ENCODE results near the gene AQP4. TPM values are rescaled to one million over a fixed set of nuclear protein-coding genes. Genes with fewer than 3 reads are reported as not detected.

The AQP4 gene
- total RNA-seq, 1 donor from 2014 or later = under 0.01 TPM

GRCh38 chr18:26869640-26870039 is 4.1 kb upstream of the AQP4 start:
- DNase-seq (ENCODE audit: low read depth) = no peak
- TF ChIP-seq, protein P1, sequence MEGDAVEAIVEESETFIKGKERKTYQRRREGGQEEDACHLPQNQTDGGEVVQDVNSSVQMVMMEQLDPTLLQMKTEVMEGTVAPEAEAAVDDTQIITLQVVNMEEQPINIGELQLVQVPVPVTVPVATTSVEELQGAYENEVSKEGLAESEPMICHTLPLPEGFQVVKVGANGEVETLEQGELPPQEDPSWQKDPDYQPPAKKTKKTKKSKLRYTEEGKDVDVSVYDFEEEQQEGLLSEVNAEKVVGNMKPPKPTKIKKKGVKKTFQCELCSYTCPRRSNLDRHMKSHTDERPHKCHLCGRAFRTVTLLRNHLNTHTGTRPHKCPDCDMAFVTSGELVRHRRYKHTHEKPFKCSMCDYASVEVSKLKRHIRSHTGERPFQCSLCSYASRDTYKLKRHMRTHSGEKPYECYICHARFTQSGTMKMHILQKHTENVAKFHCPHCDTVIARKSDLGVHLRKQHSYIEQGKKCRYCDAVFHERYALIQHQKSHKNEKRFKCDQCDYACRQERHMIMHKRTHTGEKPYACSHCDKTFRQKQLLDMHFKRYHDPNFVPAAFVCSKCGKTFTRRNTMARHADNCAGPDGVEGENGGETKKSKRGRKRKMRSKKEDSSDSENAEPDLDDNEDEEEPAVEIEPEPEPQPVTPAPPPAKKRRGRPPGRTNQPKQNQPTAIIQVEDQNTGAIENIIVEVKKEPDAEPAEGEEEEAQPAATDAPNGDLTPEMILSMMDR (IDR thresholded peaks at IDR 0.05; ENCODE audit: insufficient read depth, low read length, poor library complexity, severe bottlenecking) = no peak
- Histone ChIP-seq H3K4me3 (ENCODE audit: low read depth, low read length) (no peak overlapping the region), H3K27me3 (ENCODE audit: control insufficient read depth, insufficient read depth, low read length) (peaks cover 5% of the 10 kb centered on the region), H3K36me3 (ENCODE audit: control insufficient read depth, insufficient read depth, low read length) (no peaks in the 10 kb centered on the region)

DNA sequence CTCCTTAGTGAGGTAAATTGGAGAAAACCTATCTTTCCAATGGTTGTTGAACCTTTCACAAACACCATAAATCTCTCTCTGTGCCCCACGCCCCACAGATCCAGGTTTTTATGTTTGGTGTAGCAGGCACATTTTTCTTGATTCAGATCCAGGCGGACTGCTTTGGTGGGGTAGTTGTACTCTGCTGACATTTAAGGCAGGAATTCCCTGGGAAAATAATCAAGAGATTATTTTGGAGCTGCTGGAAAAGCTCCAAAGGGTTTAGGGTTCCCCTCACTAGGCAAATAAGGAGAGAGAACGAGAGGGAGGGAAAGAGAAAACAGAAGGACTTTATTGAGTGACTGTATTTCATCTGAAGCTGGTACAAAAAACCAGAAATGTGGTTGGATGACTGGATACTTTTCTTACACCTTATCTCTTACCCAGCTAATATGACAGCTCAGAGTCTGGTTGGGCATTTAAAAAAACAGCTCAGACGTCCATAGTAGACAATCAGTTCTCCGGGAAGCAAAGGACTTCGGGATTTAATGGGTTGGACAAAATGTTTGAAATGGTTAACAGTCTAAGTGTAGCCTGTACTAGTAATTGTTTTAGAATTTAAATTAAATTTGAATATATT is 3.6 kb upstream of the AQP4 start:
- no peak for DNase-seq (ENCODE audit: low read depth)
- Histone ChIP-seq H3K4me3 (ENCODE audit: low read depth, low read length) (no peak overlapping the region), H3K36me3 (ENCODE audit: control insufficient read depth, insufficient read depth, low read length) (no peaks in the 10 kb centered on the region), H3K27me3 (ENCODE audit: control insufficient read depth, insufficient read depth, low read length) (peaks cover 8% of the 10 kb centered on the region)
- TF ChIP-seq, protein P1 (IDR thresholded peaks at IDR 0.05; ENCODE audit: insufficient read depth, low read length, poor library complexity, severe bottlenecking) = no peak

GRCh38 chr18:26867471-26867870 is 2.0 kb upstream of the AQP4 start:
- TF ChIP-seq, protein P1 (IDR thresholded peaks at IDR 0.05; ENCODE audit: insufficient read depth, low read length, poor library complexity, severe bottlenecking) = no peak
- Histone ChIP-seq H3K4me3 (ENCODE audit: low read depth, low read length) (no peak overlapping the region), H3K27me3 (ENCODE audit: control insufficient read depth, insufficient read depth, low read length) (peaks cover 13% of the 10 kb centered on the region)

GRCh38 chr18:26864658-26865057 is 849 bp downstream of the AQP4 start:
- H3K4me3 ChIP-seq (ENCODE audit: low read depth, low read length) = no peak overlapping the region
- no peak for DNase-seq (ENCODE audit: low read depth)
- TF ChIP-seq, protein P1 (IDR thresholded peaks at IDR 0.05; ENCODE audit: insufficient read depth, low read length, poor library complexity, severe bottlenecking) = no peak
- no peaks in the 10 kb centered on the region for H3K36me3 ChIP-seq (ENCODE audit: control insufficient read depth, insufficient read depth, low read length)
- peaks cover 13% of the 10 kb centered on the region for H3K27me3 ChIP-seq (ENCODE audit: control insufficient read depth, insufficient read depth, low read length)

More at GRCh38 chr18:26867471-26867870, 2.0 kb upstream of the AQP4 start:
- no peak for DNase-seq (ENCODE audit: low read depth)
- H3K36me3 ChIP-seq (ENCODE audit: control insufficient read depth, insufficient read depth, low read length) = no peaks in the 10 kb centered on the region

GRCh38 chr18:26863921-26864497 is 1.5 kb downstream of the AQP4 start:
- Histone ChIP-seq H3K27me3 (ENCODE audit: control insufficient read depth, insufficient read depth, low read length) (peaks cover 13% of the 10 kb centered on the region), H3K36me3 (ENCODE audit: control insufficient read depth, insufficient read depth, low read length) (no peaks in the 10 kb centered on the region), H3K4me3 (ENCODE audit: low read depth, low read length) (no peak overlapping the region)
- TF ChIP-seq, protein P1 (IDR thresholded peaks at IDR 0.05; ENCODE audit: insufficient read depth, low read length, poor library complexity, severe bottlenecking) = no peak
- no peak for DNase-seq (ENCODE audit: low read depth)

Data from kidney epithelial cell (primary cell).